SK-N-DZ (cell line): ENCODE measurements around the gene RASAL3. TPM values are rescaled to one million over a fixed set of nuclear protein-coding genes. Genes with fewer than 3 reads are reported as not detected.
"Not testable (repeated sequence)": the region's sequence is repeated elsewhere in the genome, so short reads cannot be mapped to it uniquely, and the experiment has no call there.

Experiments
- DNase-seq: peaks from one replicate; pipeline ENCODE4 v3.0.0-alpha.2; 2015; ENCODE audit warnings: low spot score
- polyA plus RNA-seq, 2 experiments: library from polyadenylated mRNA; depleted of rRNA; stranded (reverse); fragments of >200 nt; gene quantifications; 2 replicates each; pipeline ENCODE4 v1.2.3, GENCODE V29; 2014

The RASAL3 gene
- polyA plus RNA-seq (2014; cell fraction: cytosol; rRNA removed), result not detected in 2 replicates
- 0.03 TPM in 1 of 2 replicates, not detected in the other for polyA plus RNA-seq (2014; cell fraction: nucleus; rRNA removed)

- DNase-seq, result no peak
Measured at GRCh38 chr19:15464394-15465385, at the start of gene RASAL3. Gene RASAL3 (minus strand): TSS chr19:15464544. CDS start chr19:15464358, 186 bp downstream.

- DNase-seq, result no peak
Measured at GRCh38 chr19:15511671-15512424, 47.5 kb upstream of the RASAL3 start.

GRCh38 chr19:15508035-15508710 is 43.8 kb upstream of the RASAL3 start, which contains the start of gene CYP4F22:
Gene CYP4F22 (plus strand): TSS chr19:15508525. CDS start chr19:15525337, 16,812 bp downstream.
- no peak for DNase-seq

- DNase-seq, result no peak
Measured at GRCh38 chr19:15507068-15508034, 43.0 kb upstream of the RASAL3 start.

GRCh38 chr19:15506074-15506571 is 41.8 kb upstream of the RASAL3 start:
- DNase-seq, result no peak

GRCh38 chr19:15502264-15502663 is 37.9 kb upstream of the RASAL3 start:
- no peak for DNase-seq

- no peak for DNase-seq
Measured at GRCh38 chr19:15501596-15501995, 37.3 kb upstream of the RASAL3 start.

GRCh38 chr19:15498910-15499309 is 34.6 kb upstream of the RASAL3 start:
- no peak for DNase-seq

GRCh38 chr19:15498156-15498858 is 34.0 kb upstream of the RASAL3 start:
- DNase-seq, result no peak

GRCh38 chr19:15495151-15495550 is 30.8 kb upstream of the RASAL3 start:
- no peak for DNase-seq

- DNase-seq, result no peak
Measured at GRCh38 chr19:15488489-15489226, 24.3 kb upstream of the RASAL3 start.

GRCh38 chr19:15487038-15487437 is 22.7 kb upstream of the RASAL3 start:
- DNase-seq, result no peak

GRCh38 chr19:15485768-15486167 is 21.4 kb upstream of the RASAL3 start:
- DNase-seq, result not testable (repeated sequence)

- not testable (repeated sequence) for DNase-seq
Measured at GRCh38 chr19:15480996-15481395, 16.7 kb upstream of the RASAL3 start.

- no peak for DNase-seq
Measured at GRCh38 chr19:15479391-15480345, 15.3 kb upstream of the RASAL3 start, which contains the start of gene PGLYRP2. Gene PGLYRP2 (minus strand): TSS chr19:15479501. CDS start chr19:15479371, 130 bp downstream.

- no peak for DNase-seq
Measured at GRCh38 chr19:15476325-15476724, 12.0 kb upstream of the RASAL3 start.

GRCh38 chr19:15475611-15476010 is 11.3 kb upstream of the RASAL3 start:
- DNase-seq, result no peak
